ENCODE data around the gene CDADC1.
"Not testable (repeated sequence)": the region's sequence is repeated elsewhere in the genome, so short reads cannot be mapped to it uniquely, and the experiment has no call there.

Gene CDADC1

DNA sequence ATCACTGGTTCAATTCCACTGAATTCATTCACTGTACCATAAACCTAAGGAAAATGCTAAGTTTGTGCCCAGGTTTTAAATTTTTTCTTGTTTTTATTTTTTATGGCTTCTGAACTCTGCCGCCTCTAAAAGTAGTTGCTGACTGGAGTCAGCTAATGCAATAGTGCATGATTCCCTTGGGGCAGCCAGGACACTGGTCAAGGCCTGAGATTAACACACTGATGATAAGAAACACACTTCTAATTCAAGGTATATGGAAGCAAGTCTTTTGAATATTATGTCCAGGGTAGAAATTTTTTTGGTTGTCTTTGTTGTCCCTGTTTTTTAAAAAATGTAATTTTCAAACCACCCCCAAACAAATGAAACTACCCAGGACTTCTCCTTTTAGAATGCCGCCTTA lies 72.2 kb downstream of the CDADC1 start:
- DNase-seq: no peak

- no peak for DNase-seq
Measured at GRCh38 chr13:49320975-49321374, 73.2 kb downstream of the CDADC1 start.

GRCh38 chr13:49322702-49323101 lies 75.0 kb downstream of the CDADC1 start:
- no peak for DNase-seq

DNA sequence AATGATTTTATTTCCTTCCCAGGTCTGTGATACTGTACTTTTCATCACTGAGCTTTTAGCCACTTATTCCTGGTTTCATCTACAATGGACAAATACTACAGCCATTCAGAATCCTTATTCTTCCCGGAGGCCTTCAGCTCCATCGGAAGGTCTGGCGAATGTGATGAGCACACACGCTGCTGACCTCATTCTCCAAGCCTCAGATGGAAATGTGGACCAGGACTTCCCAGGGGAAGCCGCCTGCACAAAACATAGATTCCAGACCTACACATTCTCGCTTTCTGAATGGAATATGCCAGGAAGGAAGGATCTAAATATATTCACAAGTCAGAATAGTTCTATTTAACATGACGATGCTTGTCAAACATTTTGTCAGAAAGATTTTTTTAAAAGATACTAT lies 75.6 kb downstream of the CDADC1 start:
- DNase-seq: no peak

DNA sequence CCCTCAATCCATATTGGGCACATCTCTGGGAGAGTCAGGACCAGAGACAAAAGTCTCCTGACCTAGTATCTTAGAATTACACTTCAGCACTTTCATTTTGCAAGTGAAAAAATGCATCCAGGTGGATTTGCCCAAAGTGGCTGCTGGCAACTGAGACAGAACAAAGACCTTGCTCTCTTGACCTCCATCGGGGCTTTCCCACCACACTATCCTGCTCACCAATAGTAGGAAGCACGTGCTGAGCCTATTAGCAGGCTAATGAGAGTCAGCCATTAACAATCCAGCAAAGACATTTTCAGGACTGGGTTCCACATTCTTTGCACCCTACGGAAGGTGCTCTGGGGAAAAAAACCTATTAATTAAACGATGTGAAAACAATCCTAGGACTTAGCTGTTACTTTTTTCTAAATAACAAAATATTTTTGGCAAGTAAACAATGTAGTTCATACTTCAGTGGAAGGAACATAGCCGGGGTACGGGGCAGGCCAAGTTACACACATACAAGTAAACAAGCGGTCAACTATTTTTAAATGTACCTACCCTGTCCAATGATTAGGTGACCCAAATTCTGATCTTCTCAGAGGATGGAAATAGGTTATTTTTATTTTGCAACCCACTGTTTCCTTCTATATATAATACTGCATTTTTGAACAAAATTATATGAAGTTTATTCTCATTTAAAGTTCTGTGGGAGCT lies 78.6 kb downstream of the CDADC1 start:
- DNase-seq: no peak

DNA sequence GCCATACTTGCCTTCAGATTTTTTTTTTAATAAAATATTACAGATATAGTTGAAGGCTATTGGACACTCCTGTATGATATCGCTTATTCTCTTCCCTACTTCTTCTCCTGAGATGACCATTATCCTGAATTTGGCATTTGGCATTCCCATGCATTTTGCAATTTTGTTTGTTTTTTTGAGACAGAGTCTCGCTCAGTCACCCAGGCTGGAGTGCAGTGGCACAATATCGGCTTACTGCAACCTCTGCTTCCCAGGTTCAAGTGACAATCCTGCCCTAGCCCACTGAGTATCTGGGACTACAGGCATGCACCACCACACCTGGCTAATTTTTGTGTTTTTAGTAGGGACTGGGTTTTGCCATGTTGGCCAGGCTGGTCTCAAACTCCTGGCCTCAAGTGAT lies 79.4 kb downstream of the CDADC1 start:
- not testable (repeated sequence) for DNase-seq

DNA sequence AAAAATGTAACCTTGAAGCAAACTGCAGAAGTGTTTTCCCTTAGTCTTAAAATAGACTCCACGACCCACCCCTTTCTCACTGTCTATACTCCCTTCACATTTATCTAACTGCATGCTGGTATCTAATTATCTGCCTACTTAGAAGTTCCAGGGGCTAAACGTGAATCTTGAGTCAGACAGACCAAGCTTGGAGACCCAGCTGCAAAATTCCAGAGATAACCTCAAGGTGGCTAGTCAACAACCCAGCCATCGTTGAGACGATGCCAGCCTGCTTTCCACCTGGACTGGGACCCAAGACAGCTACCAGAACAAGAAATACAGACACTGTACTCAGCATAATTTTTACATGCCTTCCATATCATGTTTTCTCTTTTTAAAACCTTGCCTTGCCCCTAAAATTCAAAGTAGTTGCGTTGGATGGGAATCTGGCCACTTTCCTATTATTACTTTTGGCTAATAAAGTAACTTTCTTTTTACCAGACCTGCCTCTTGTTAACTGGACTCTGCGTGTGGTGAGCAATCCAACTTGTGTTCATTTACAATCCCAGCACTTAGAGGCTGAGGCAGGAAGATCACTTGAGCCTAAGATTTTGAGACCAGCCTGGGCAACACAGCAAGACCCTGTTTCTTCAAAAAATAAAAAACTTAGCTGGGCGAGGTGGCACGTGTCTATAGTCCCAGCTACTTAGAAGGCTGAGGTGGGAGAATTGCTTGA lies 82.3 kb downstream of the CDADC1 start:
- DNase-seq: no peak

- no peak for DNase-seq
Measured at GRCh38 chr13:49330546-49330864, 82.8 kb downstream of the CDADC1 start.

DNA sequence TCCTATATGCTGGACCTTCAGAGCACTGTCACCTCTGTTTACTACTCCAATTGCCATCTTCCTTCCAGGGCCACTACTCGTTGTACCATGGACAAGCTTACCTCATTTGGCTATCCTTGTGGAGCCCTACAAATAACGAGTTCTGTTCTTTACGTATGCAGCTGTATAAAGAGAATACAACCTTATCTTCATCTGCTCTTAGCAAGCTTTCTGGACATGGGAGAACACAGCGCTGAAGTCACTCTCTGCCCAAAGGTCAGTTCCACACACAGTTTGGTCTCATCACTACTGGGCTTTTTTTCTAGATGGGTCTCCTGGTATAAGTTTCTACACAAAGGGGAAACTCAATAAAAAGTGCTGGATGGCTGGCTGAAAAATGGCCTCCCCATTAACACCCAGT lies 88.9 kb downstream of the CDADC1 start:
- no peak for DNase-seq

- DNase-seq: no peak
Measured at GRCh38 chr13:49340161-49340560, 92.4 kb downstream of the CDADC1 start.

DNA sequence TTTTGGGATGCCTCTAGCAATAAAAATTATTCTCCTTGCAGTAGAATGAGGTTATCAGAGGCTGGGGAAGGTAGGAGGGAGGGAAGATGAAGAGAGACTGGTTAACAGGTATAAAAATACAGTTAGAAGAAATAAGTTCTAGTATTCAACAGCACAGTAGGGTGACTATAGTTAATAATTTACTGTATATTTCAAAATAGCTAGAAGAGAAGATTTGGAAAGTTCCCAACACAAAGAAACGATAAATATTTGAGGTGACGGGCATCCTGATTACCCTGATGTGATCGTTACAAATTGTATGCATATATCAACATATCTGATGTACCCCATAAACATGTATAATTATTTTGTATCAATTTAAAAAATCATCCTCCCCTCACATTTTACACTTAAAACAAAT lies 93.8 kb downstream of the CDADC1 start:
- DNase-seq: no peak

DNA sequence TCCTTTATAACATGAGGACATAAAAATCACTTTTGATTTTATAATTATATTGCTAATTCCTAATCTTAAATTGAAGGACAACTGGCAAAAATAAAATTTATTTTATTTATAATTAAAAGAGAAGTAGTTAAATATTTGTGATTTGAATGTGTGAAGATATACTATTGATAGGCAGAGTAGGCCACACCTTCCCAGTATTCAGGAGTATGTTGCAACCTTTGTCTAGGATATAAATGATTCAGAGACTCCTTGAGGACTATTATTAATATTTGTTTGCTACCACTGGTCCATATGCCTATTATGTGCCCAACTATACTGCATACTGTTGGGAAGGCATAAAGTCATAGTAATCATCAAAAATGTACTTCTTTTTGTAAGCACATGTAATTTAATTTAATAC lies 94.2 kb downstream of the CDADC1 start:
- no peak for DNase-seq

GRCh38 chr13:49342454-49342853 lies 94.7 kb downstream of the CDADC1 start:
- DNase-seq: no peak
